Activated CD4-positive, alpha-beta T cell treated with anti-CD3 and anti-CD28 coated beads, Interleukin-2, Interleukin-4, amounts not matched to agents 100 ng/mL and 50 ng/mL, durations not matched to agents 16 hours and 8 hours (primary cell): Measurements from ENCODE around the gene TRIM33.
"Not testable (repeated sequence)": the region's sequence is repeated elsewhere in the genome, so short reads cannot be mapped to it uniquely, and the experiment has no call there.

Experiments used
- DNase-seq: peaks from one replicate; pipeline ENCODE4 v3.0.0-alpha.2; 2020; ENCODE audit warnings: low spot score

TRIM33 gene

GRCh38 chr1:114423455-114423854, 87.5 kb downstream of the TRIM33 start:
- no peak for DNase-seq

DNA sequence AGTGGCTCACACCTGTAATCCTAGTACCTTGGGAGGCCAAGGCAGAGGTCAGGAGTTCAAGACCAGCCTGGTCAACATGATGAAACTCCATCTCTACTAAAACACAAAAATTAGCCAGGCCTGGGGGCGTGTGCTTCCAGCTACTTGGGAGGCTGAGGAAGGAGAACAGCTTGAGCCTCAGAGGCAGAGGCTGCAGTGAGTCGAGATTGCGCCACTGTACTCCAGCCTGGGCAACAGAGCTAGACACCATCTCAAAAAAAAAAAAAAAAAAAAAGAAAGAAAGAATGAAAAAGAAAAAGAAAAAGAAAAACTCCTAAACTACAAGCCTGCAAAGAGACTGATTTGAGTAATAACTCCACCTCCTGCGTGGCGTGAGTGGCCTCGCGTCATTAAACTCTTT, 92.1 kb downstream of the TRIM33 start:
- not testable (repeated sequence) for DNase-seq

DNA sequence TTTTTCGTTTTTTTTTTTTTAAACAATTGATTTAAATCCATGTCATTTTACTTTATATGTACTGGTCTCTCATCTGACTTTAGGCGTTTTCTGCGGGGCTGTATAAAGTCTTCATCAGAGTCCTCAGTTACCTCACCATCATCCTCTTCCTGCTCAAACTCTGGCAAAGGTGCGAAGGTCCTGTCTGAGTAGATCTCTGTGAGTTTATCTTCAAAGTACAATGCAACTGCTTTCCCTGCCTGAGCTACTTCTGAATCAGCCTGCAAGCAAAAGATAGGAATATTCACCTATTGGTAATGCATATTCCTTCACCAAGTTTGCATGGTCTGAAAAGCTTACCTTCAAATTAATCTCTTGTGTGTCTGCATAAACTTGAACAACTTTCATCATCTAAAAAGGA, 113.4 kb downstream of the TRIM33 start:
- DNase-seq, result no peak

DNA sequence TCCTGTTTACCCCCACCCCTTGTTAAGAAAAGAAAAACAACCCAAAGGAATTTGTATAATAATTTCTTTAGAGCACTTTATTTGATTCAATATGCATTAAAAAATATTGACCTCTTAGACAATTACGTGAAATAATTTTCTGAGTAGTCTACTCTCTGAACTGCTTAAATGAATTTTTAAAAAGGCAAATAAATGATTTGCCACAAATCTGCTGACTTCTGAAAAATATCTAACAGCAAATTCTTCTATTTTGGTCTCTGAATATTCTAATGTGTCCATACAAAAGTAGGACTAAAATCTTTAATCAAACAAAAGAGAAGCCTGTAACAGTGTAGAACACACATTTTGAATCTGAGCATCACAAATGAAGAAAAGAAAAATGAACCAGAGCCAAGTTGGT, 115.1 kb downstream of the TRIM33 start:
- no peak for DNase-seq

GRCh38 chr1:114390960-114391359, 120.0 kb downstream of the TRIM33 start:
- DNase-seq, result peak; percentile 22

- DNase-seq, result no peak
These were observed 120.6 kb downstream of the TRIM33 start for GRCh38 chr1:114390361-114390760.

GRCh38 chr1:114388432-114389003, 122.5 kb downstream of the TRIM33 start:
- DNase-seq, result no peak

- not testable (repeated sequence) for DNase-seq
These were observed 123.4 kb downstream of the TRIM33 start for GRCh38 chr1:114387585-114387984.

DNA sequence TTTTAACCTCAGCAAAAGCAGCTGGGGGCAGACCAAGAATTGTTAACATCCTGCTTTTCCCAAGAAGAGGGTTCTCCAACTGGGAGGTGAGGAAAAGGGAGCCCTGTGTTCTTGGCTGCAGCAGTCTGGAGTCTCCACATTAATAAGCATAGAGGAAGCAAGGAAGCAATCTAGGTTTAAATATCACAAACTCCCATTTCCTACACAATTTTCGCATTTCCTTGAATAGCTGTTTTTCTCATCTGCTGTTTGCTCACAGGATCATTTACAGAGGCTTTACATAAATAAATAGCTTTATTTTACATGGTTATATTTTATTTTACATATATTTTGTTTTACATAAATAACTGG, 124.0 kb downstream of the TRIM33 start:
- no peak for DNase-seq

- DNase-seq, result no peak
These were observed 124.6 kb downstream of the TRIM33 start for GRCh38 chr1:114386129-114387009.

GRCh38 chr1:114384922-114385321, 126.1 kb downstream of the TRIM33 start:
- DNase-seq, result no peak

DNA sequence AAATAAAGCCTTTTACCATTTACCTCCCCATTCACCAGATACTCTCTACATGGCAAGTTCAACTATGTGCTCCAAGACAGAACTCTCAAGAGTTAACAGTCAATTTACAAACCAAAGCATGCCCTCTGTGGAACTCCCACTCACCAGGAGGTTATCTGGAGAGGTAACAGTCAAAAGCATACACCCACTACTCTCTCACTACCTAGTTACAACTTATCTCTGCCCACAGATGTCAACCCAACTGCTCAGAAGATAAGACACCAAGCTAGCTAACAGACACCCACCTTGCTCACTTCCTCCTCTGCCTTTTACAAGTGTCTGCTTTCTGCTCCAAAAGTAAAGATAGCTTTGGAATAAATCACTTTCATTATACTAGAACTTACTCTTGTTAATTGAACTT, 131.0 kb downstream of the TRIM33 start:
- no peak for DNase-seq

GRCh38 chr1:114379358-114379757, 131.6 kb downstream of the TRIM33 start:
- DNase-seq, result no peak

- DNase-seq, result no peak
These were observed 133.6 kb downstream of the TRIM33 start for GRCh38 chr1:114377356-114377755.

- no peak for DNase-seq
These were observed 141.1 kb downstream of the TRIM33 start for GRCh38 chr1:114369930-114370329.

DNA sequence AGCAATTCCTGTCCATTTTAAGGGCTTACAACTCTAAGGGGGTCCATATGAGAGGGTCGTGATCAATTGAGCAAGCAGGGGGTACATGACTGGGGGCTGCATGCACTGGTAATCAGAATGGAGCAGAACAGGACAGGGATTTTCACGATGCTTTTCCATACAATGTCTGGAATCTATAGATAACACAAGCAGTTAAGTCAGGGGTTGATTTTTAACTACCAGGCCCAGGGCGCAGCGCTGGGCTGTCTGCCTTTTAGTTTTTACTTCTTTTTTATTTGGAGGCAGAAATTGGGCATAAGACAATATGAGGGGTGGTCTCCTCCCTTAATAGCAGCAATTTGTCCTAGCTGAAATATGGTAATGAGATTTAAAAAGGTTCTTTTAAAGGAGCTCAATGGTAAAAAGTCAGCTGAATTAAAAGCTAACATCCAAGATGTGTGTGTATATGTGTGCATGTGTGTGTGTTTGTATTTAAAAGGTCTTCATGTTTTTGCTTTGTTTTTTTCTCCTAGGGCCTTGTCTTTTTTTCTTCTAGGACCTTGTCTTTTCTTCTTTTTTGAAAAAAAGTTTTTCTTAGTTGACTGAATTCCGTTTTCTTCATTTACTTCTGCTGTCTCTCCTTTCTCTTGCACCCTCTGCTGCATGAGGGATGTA, 141.6 kb downstream of the TRIM33 start:
- not testable (repeated sequence) for DNase-seq

DNA sequence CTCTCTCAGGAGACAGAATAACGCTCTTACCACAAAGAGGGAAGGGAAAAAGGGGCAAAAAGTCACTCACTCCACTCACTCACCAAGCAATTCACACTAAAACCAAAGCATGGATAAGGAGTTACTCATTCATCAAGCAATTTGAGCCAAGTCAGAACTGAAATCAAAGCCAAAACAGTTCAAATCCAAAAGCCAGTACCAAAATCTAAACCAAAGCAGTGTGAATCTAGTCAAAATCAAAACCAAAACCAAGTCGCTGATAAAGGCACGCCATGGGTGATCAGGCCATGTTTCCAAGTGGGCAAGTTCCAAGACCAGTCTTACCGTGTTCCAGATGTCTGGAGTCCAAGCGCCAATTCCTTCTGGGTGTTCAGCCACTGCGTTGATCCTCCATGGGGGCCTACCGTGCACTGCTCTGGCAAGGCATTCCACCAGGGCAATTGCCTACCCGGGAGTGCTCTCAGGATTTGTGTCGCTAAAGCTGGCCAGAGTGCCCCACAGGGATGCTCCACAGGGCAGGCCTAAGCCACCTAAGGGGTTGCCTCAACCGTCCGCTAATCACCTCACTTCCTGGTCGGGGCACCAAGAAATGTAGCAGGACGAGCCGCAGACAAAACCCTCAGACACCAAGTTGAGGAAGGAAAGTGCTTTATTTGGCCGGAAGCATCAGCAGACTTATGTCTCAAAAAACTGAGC, 142.3 kb downstream of the TRIM33 start:
- DNase-seq, result no peak

DNA sequence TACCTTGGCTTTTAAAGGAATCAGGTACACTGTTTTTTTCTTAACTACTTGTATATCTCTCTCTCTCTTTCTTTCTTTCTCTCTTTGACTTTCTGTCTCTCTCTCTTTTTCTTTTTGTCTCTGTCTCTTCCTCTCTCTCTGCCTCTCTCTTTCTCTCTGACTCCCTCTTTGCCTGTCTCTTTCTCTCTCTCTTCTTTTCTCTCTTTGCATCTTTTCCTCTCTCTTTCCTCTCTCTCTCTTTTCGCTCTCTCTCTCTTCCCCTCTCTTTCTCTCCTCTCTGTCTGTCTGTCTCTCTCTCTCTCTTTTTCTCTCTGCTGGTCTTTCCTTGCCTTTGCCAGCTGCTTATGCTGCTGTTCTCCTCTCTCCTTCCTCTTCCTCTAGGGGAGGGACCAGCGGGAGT, 143.2 kb downstream of the TRIM33 start:
- no peak for DNase-seq

DNA sequence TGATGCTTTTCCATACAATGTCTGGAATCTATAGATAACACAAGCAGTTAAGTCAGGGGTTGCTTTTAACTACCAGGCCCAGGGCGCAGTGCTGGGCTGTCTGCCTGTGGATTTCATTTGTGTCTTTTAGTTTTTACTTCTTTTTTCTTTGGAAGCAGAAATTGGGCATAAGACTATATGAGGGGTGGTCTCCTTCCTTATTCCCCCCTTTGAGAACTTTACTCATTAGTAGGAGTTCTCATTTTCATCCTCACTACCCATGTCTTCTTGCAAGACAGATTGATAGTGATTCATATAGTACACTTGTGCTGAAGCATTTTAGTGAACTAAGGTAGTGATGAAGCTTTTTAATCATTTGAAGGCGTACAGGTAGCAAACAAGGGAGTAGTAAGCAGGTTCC, 147.8 kb downstream of the TRIM33 start:
- DNase-seq, result not testable (repeated sequence)

- no peak for DNase-seq
These were observed 151.2 kb downstream of the TRIM33 start for GRCh38 chr1:114359791-114360190.

DNA sequence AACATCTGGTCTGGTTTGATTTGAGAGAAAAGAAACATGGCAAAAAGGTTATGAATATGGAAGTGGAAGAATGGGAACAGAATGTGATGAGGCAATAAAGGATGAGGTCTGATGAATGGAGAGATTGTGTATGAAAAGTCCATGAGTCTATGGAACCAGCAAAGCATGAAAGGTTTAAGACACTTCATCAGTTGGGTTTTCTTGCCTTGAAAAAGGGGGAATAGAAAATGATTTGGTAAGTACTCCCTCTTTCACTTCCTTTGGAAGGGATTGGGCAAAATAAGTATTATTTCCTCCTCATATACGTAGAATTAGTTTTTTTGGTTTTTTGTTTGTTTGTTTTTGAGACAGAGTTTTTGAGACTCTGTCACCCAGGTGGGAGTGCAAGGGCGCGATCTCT, 155.8 kb downstream of the TRIM33 start:
- DNase-seq, result no peak

- DNase-seq, result no peak
These were observed 157.7 kb downstream of the TRIM33 start for GRCh38 chr1:114353262-114353661.

- no peak for DNase-seq
These were observed 158.2 kb downstream of the TRIM33 start for GRCh38 chr1:114352797-114353196.
